GM18858 (cell line): ENCODE measurements around the gene CACNA1C.

Experiments used
- ATAC-seq: cut with Tn5 transposase; IDR thresholded peaks from one replicate; pipeline ENCODE4 v1.9.1; 2021; ENCODE audit not compliant: unreplicated experiment

Gene CACNA1C

DNA sequence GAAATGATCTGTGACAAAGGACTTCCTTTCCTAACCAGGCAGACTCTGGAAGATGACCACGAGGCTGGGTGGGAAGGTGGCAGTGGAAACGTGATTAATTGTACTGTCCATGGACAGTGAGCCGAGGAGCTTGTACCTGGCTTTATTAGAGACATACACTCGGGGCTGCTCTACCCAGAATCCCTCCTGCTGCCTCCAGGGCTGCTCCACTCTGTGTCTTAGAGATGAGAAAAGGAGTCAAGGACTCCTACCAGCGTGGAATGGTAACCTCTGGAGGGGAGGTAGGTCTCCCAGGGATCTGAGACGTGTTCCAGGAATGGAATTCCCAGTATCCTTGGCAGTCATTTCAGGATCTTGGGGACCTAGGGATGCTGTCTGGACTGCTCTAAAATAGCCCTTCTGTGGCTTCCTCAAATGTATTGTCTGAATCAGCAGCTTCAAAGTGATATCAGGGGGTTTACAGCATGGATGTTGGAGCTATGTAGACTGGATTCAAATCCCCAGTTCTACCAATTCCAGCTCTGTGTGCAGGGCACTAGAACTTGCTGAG lies 237.8 kb downstream of the CACNA1C start:
- no peak for ATAC-seq

DNA sequence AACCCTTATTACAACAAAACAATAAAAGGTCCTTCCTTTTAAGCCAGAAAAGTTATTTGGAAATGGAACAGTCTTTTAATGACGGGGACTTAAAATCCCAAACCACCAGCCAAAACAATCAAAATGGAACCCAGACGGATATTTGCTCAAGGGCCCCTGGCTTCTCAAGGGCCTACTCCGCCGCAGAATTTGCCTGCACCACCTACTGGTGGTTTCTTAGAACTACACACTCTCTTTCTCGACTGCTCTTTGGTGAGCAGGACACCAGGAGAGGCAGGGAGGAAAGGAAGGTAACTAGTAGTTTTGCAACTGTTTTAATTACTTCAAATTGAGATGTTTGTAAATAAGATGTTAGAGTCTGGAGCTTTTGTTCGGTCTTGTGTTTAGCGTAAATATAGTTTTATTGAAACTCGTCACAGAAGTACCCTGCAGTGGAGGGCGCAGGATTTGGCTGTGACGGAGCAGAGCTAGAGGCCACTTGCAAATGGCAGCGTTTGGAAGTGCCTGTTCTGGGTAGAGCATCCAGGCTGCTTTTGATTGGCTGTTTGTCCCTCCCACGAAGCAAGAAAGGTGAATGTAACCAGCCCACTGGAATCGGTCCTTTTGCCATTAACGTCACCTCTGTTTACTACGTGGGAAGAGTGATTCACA lies 238.5 kb downstream of the CACNA1C start:
- no peak for ATAC-seq

DNA sequence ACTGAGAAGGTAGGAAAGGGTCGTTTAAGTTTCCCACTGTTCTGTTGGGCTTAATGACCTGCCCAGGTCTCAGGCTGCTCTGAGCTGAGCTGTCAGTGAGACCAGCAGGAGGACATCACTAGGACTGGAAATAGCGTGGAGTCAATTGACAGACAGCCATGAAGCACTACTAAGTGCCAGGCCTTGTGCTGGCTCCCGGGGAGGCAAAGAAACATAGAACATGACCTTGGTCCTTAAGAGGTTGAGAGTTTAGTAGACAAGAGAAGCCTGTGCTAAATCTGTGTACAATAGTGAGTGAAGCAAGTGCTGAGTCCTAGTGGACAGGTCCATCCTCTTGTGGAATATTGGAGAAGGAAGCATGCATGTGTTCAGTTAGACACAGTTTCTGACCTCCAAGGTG lies 239.2 kb downstream of the CACNA1C start:
- no peak for ATAC-seq

DNA sequence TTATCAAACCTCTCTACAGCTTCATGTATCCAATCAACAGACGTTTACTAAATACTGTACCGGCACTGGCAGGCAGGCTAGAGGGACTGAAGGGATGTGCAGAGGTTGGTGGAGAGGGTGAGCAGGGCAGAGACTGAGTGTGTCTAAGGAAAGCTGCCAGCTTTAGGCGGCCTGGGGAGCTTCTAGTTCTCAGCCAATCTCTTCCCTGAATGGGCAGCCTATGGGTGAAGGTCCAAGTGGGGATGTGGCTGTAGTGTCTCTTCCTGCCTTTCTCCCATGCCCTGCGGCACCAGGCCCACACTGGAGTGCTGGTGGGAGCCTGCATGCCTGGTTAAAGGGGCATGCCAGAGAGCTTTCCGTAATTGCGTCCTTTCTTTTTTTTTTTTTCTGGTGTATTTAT lies 239.8 kb downstream of the CACNA1C start:
- no peak for ATAC-seq

DNA sequence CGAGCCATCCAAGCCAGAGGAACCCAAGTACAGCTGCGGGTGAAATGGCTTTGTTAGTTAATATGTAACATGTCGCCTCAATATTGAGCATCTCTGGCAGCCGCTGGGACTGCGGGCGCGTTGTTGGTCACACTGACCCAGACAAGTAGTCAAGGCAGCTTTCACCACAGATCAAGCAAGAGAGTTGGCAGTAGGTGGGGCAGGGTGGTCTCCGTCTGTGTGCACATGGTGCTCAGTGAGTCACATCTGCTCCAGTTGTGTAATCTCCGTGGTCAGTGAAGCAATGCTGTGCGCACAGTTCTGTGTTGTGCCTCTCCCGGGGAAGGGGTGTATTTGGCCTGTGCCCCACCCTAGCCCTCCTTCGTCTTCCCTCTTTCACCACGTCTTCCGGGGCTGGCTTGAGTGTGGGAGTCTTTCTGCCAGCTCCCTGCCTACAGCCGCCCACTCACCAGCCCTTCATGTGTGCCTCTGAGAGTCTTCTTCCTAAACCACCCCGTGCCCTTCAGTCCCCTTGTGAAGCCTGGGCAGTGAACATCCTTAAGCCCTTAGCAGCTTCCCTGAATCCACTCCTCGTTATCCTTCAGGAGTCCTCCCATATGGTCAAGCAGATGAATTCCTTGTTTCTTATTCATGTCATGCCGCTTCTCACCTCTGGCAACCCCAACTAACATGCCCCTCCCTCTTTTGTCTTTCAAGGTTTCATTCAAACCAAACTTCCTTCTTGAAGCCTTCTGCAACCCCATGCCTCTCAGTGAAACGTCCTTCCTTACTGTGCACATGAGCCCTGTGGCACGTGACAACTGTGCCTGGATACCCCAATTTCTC lies 242.1 kb downstream of the CACNA1C start:
- ATAC-seq = no peak

DNA sequence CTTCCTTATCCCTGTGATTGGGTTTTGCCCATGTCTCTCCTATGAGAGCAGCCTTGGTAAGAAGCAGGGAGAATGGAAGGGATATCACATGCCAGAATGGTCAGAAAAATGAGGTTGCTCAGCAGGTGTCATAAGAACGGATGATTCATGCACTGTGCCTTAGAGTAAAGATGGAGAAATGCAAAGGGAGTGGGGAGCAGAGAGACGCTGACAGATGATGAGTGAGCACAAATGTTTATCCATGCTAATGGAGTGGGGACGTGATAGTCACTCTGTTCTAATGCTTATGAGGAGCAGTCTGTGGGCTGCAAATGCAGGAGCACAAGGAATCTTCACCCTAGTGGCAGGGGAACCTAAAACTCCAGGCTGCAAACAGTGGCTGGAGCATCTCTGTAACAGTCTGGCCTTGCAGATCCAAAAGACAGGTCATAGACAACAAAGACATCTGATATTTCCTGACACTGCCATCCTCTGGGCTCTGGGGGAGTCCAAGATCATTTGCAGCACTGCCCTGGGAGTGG lies 243.2 kb downstream of the CACNA1C start:
- no peak for ATAC-seq

DNA sequence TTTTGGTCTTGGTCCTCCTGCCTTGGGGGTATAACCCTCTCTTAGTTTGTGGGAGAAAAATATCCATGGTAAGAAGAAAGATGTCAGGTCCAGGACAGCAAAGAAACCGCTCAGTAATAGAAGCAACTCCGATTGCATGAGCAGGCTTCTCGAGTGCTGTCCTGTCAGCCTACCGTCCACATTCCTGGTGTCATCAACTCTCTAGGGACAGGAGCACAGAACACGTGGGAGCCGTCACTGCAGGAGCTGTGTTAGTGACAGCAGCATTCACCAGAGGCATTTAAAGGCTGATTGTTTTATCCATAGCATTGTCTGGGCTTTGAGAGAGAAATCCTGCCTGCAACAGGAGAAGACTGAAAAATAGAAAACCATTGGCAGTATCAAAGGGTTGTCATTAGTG lies 244.2 kb downstream of the CACNA1C start:
- no peak for ATAC-seq

DNA sequence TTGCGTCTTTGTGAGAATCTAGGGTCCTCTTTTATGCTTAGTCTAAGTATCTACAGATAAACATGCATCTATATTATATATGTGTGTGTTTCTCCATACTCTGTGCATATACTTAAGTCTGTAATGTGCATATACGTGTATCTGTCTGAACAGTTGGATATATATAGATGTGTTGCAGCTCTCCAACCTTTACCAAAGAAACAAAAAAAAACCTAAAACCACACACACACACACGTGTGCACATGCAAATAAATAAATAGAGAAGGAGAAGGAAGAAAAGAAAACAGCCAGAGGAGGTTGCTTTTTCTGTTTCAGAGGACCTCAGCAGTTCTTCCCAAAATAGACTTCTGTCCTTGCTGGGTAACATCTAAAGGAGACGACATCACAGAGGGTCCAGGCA lies 244.9 kb downstream of the CACNA1C start:
- no peak for ATAC-seq

DNA sequence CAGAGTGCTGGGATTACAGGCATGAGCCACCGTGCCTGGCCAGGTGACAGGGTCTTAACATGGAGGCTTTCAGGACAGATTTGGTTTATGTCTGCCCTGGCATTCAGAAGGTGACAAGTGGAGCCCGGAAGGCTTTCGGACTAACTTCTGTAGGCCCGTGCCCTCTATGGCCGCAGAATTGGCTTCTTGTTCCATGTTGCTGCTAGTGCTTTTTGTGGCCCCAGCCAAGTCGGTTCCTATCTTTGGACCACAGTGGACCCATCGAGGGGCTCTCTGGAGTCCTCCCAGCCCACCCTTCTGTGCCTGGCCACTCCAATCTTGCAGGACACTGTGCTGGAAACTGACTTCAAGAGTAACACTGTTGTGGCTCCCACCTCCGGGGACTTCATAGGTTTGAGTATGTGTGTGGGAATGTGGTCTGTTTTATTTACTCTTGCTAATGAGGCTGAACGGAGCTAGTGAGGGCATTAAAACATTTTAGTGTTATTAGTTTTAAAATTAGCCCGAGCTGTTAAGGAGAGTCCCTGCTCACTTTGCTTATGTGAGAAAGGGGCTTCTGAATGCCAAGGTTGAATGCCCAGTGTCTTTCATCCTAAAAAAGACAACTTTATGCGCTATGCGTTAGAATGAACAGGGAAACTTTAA lies 245.9 kb downstream of the CACNA1C start:
- ATAC-seq = no peak

DNA sequence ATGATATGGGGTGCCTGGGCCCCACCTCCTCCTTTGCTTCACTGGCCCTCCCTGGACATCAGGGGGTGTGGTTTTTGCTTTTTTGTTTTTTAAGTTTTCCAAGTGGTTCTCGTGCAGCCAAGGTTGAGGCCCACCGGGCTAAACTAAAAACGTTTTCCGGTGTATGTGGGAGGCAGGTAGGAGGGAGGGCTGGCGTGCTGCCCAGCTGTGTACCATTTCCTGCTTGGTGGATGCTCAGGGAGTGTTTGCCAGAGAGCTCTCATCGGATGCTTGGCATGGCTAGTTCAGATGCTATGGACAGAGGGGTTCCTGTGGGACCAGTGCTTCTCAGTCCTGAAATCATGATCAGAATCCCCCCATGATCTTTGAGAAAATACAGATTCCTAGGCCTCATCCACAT lies 246.4 kb downstream of the CACNA1C start:
- ATAC-seq = no peak

DNA sequence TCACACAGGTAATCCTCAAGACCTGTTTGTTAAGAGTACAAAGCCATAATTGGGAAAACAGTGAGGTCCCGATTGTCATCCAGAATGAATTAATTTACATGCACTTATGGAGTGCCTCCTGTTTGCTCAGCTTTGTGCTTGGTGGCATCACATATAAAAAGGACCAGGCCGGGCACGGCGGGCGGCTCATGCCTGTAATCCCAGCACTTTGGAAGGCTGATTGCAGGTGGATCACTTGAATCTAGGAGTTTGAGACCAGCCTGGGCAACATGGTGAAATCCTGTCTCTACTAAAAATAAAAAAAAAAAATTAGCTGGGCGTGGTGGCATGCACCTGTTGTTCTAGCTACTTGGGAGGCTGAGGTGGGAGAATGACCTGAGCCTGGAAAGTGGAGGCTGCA lies 247.4 kb downstream of the CACNA1C start:
- ATAC-seq = no peak

DNA sequence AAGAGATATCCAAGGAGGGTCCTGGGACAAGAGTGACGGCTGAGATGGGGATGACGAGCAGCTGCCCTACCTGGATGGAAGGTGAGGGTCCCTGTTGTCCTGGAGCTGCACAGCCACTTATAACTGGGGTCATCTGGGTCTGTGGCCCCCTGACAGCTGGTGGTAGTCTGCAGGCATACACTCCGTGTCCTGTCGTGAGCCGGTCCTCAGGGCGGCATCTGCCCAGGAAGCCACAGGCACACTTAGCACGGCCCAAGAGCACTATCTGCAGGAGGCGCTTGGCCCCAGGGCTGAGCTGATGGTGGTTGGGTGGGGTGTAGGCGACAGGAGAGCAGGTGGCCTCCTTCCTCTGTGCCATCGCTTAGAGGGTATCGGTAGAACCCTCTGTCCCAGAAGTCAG lies 248.1 kb downstream of the CACNA1C start:
- ATAC-seq = no peak

DNA sequence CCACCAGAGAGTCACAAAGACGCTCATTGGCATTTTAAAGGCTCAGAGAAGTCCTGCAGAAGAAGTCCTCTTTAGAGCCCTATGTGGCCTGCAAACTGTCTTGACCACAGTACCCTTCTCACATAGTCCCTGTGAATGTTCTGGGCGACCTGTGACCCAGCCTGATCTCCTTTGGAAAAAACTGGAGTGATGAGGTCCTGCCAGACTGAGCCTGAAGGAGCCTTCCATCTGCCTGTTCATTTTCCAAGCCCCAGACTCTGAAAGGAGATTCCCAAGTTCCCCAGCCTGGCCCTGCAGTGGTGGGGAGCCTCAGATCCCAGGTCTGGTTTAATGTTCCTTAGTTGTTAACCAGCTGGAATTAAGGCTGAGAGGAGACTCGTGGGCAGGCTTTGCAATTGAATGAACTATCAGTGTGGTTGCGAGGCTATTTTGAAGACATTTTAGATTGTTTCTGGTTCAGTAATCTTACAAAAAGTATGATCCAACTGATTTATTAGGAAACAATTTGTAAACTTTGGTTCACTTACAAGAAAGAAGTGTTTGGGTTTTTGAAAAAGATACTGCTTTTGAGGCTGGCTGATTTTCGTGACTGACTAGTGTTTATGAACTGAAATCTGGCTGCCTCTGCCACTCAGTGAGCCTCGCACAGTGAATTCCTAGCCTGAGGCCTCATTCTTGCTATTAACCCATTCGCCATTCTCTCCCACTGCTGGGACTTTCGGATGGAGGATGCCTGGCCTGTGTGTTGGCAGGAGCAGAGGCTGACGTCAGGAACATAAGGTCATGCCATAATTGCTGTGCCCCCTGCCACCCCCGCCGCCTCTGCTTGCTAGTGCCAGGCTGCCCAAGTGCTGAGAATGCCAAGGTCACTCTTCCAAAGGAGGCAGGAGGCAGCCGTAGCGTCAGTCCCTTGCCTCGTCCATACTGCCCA lies 249.0 kb downstream of the CACNA1C start:
- ATAC-seq = no peak

DNA sequence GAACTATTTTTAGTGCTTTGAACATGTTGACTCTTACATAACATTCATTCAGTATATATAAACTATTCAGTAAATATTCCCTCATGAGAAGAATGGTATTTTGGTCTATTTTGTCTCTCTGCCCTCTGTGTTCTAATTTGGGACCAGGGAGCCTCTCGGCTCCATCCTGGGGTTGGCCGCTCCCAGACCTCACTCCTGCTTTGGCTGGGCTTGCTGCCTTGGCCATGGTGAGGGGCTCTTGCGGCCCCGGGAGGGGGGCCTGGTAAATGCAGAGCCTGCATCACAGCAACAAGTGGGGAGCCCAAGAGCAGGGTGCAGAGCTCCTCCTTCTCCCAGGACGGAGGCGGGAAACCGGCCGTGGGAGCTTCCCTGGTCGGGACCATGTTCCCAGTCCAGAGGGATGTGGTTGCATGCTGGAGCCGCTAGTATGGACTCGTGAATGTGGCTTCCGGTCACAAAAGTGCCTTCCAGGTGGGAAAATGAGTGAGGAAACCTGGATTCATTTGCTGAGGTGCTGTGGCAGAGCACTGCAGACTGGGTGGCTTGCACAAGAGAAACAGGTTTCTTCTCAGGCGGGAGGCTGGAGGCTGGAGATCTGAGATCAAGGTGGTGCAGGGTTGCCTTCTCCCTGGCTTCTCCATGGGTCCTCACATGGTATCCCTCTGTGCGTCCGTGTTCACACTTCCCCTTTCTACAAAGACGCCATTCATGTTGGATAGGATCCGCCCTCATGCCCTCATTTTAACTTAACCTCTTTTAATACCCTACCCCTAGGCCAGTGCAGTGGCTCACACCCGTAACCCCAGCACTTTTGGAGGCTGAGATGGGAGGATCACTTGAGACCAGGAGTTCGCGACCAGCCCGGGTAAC lies 250.2 kb downstream of the CACNA1C start:
- ATAC-seq = no peak

DNA sequence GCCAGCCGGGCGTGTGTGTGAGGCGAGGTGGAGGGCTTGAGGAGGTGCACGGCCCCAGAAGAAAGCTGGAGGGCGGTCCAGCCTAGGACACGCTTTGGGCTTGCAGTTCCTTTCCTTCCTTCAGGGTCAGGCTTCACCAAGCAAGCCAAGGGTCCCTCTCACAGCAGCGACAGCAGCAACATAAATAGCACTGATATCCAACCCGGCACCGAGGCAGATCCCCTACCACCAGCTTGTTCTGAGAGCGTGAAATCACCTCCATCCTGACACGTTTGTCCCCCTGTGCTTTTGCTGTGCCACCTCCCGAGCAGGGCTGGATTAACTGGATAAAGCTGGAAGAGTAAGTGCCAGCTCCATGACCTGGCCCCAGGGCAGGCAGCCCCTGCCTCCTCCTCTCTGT lies 251.4 kb downstream of the CACNA1C start:
- no peak for ATAC-seq

DNA sequence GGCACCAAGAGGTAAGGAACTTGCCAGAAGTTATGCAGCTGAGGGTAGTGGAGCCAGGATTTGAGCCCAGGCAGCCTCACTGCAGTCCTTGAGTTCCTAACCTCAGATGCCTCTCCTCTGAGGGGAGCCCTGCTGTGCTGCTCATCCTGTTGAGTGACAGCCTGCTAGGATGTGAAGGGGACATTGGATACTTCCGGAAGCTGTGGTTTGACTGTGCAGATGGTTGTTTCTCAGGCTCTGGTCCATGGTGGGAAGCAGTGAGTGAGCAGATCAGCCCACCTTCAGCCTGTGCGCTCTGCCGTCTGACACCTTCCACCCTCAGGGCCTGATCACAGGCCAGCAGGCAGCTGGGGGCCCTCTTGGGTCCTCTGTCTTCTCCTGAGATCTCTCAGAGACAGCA lies 253.2 kb downstream of the CACNA1C start:
- ATAC-seq = no peak

DNA sequence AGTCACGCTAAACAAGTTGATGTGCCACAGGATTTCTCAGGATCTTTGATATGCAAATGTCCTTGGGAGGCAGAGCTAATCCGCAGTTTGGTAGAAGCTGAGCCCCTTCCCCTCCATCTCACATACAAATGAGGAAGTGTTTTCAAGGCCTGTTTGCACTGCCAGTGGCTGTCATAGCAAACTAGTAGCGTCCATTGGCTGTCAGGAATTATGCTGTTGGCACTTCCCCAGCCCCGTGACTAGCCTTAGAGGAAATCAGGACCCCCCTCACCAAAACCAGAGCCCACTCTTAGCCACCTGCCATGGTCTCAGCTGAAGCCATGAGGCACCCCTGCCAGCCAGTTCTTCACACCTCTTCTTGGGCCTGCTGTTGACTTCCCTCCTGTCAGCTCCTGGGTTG lies 253.9 kb downstream of the CACNA1C start:
- no peak for ATAC-seq

DNA sequence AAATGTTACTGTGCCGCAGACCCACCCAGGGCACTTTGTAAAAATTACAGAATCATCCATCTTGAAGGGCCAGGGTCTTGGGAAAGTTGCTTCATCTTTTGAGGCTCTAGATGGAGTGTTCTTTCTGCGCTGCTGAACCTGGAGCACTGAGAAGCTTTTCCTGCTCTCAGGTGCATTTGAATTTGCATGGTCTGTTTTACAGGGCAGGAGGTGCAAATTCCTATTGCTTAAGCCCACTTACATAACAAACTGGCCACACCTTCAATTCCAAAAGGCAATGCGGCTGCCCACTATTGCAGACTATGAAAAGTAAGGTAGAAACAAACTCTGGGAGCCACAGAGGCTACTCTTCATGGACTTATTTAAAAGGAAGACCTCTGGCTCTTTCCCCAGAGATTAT lies 254.8 kb downstream of the CACNA1C start:
- ATAC-seq = no peak

DNA sequence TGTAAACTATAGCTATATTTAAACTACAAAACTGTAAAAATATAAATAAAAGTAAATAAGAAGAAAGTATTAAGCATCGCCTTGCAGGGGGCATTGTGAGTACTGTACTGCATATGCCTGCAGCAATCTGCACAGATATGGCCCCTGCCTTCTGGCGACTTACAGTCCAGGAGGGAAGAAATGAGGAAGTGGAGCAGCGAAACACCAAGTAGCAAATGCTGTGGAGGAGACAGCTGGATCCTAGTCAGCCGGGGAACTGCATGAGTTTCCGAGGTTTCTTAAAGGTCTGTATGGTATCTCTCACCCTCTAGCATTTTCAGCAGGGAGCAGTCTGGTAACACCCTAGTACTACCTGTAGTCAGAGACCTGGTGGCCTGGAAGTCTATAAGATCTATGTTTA lies 256.9 kb downstream of the CACNA1C start:
- ATAC-seq = no peak
